ENCODE results near the gene ZMYND15. TPM values are rescaled to one million over a fixed set of nuclear protein-coding genes. Genes with fewer than 3 reads are reported as not detected.
A peak's percentile ranks its signal among the peaks of the same experiment; 100 is the strongest.

ZMYND15 gene
- total RNA-seq, 1 experiment from 2014 or later, result 2.8 TPM

GRCh38 chr17:4708436-4708835 is 31.2 kb upstream of the ZMYND15 start:
- H3K9me3 ChIP-seq (ENCODE audit: control insufficient read depth in 1 of 2, insufficient read depth in 1 of 2, low read depth in 1 of 2, low read length in 2 of 2), result no peaks in the 10 kb centered on the region
- DNase-seq (ENCODE audit: low read depth, low spot score) (no peak), ATAC-seq (no peak)
- H3K9me2 ChIP-seq (ENCODE audit: insufficient read depth), result no peaks in the 10 kb centered on the region
- H3K27ac ChIP-seq (ENCODE audit: low read depth, low read length), result no peak overlapping the region
- peaks cover 34% of the 10 kb centered on the region for H3K79me2 ChIP-seq (ENCODE audit: insufficient read depth, low read length)
- H3K4me2 ChIP-seq (ENCODE audit: low read length), result no peak overlapping the region
- H3K36me3 ChIP-seq (ENCODE audit: control insufficient read depth in 1 of 2, insufficient read depth in 2 of 2, low read length in 2 of 2), result no peaks in the 10 kb centered on the region
- TF ChIP-seq SP1 (IDR thresholded peaks at IDR 0.05; ENCODE audit: low read depth), result peak; percentile 28; the same call in 1 of the 2 replicates
- no peak for TF ChIP-seq SRF (IDR thresholded peaks at IDR 0.05; ENCODE audit: low read depth)
- no peak for TF ChIP-seq ZFX (IDR thresholded peaks at IDR 0.05)
- no peak for TF ChIP-seq EZH2phosphoT487 (IDR thresholded peaks at IDR 0.05; ENCODE audit: borderline replicate concordance)
- TF ChIP-seq TCF7L2 (IDR thresholded peaks at IDR 0.05; ENCODE audit: borderline replicate concordance, extremely low read depth, insufficient read depth, insufficient read length), result no peak
- peak; percentile 51 for TF ChIP-seq POLR2AphosphoS5 (IDR thresholded peaks at IDR 0.05; ENCODE audit: low read depth, low read length)
- TF ChIP-seq ZBTB33 (IDR thresholded peaks at IDR 0.05; ENCODE audit: extremely low read depth, insufficient replicate concordance, low read length), result no peak
- no peak for TF ChIP-seq FOSL1 (IDR thresholded peaks at IDR 0.05; ENCODE audit: low read depth)
- TF ChIP-seq YY1 (IDR thresholded peaks at IDR 0.05; ENCODE audit: extremely low read depth, insufficient replicate concordance, low read depth, low read length), result no peak
- no peak for TF ChIP-seq ATF3 (IDR thresholded peaks at IDR 0.05)
- no peak for TF ChIP-seq EGR1 (IDR thresholded peaks at IDR 0.05; ENCODE audit: low read depth)
- intact Hi-C loops (cut with micrococcal nuclease), result no loop called here
- no peak overlapping the region for H3K9ac ChIP-seq (ENCODE audit: low read length)
- no peak overlapping the region for H2AFZ ChIP-seq (ENCODE audit: low read depth, low read length, poor library complexity, severe bottlenecking)
- no peak overlapping the region for H3K4me3 ChIP-seq (replicated peaks in 1 of 2; ENCODE audit: low read depth in 1 of 2, low read length in 2 of 2)
- ChIA-PET POLR2A (no interaction called here), CTCF (interaction anchor here (3.0 kb wide), 1 partner anchor 82 kb away, joined by 12 read pairs; no protein-coding TSS in a partner anchor), RAD21 (ENCODE audit: low non-redundant PET in 1 of 2, low total read pairs in 2 of 2, uncharacterized antibody in 2 of 2, unreplicated experiment in 2 of 2) (no interaction called here)
- H3K4me1 ChIP-seq (ENCODE audit: control insufficient read depth in 1 of 2, insufficient read depth in 2 of 2, low read length in 2 of 2), result peaks cover 13 to 56% of the 10 kb centered on the region in 2 experiments; a peak in 3 of 4 replicates
- H3K27me3 ChIP-seq (ENCODE audit: insufficient read depth, low read length), result no peaks in the 10 kb centered on the region
- BruUV-seq (replicated peaks), result no TSS peak
- no peaks in the 10 kb centered on the region for H4K20me1 ChIP-seq (ENCODE audit: insufficient read depth)
